ENCODE measurements around the gene CAMTA1.

Gene CAMTA1

DNA sequence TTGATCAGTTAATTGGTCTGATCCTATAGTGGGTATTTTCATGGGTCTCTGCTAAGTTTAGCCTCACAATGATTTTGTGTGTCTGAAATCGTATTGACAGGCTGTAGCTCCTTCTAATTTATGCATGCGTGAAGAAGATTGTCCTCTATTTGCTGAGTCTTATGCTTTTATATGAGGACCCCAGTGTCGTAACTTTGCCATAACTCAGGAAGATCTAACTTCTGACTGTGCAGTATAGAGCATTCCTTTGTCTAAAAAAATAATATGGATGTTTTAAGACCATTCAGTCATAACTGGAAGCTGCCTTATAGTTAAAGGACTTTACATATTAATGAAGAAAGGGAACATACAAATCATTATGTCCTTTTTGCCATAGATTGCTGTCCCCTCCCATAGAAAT, 73.3 kb downstream of the CAMTA1 start:
- H3K27ac ChIP-seq (ENCODE audit: low read depth, low read length) = no peak overlapping the region
- H3K4me3 ChIP-seq (ENCODE audit: low read length) = no peak overlapping the region
- H3K27me3 ChIP-seq (ENCODE audit: insufficient read depth, low read length) = no peaks in the 10 kb centered on the region
- peaks cover 15% of the 10 kb centered on the region for H3K36me3 ChIP-seq (ENCODE audit: insufficient read depth, low read length)
- no peak overlapping the region for H3K9ac ChIP-seq (ENCODE audit: low read depth, low read length)
- 96% methylated on average over 3 of the region's 3 CpGs for WGBS
- H3K9me3 ChIP-seq (ENCODE audit: insufficient read depth, low read depth, low read length) = 0 out of 2 replicates have a peak, but pooled peaks cover 6% of the 10 kb centered on the region
- H3K4me1 ChIP-seq (ENCODE audit: insufficient read depth, low read length) = peaks cover 14% of the 10 kb centered on the region

- peak overlapping the region; percentile 57 for H3K27ac ChIP-seq (ENCODE audit: low read depth, low read length)
Observed at GRCh38 chr1:6859415-6860343, 74.4 kb downstream of the CAMTA1 start.

GRCh38 chr1:6860401-6860800, 75.1 kb downstream of the CAMTA1 start:
- H3K27ac ChIP-seq (ENCODE audit: low read depth, low read length) = peak overlapping the region; percentile 57; the same call in 1 of the 2 replicates
- H3K27me3 ChIP-seq (ENCODE audit: insufficient read depth, low read length) = no peaks in the 10 kb centered on the region
- H3K9me3 ChIP-seq (ENCODE audit: insufficient read depth, low read depth, low read length) = no peaks in the 10 kb centered on the region
- H3K9ac ChIP-seq (ENCODE audit: low read depth, low read length) = no peak overlapping the region
- H3K4me3 ChIP-seq (ENCODE audit: low read length) = no peak overlapping the region
- WGBS = 94% methylated on average over 6 of the region's 6 CpGs
- peaks cover 2% of the 10 kb centered on the region for H3K36me3 ChIP-seq (ENCODE audit: insufficient read depth, low read length)
- H3K4me1 ChIP-seq (ENCODE audit: insufficient read depth, low read length) = peaks cover 17% of the 10 kb centered on the region

More at GRCh38 chr1:6859415-6860343, 74.4 kb downstream of the CAMTA1 start:
- H3K9me3 ChIP-seq (ENCODE audit: insufficient read depth, low read depth, low read length) = 0 out of 2 replicates have a peak, but pooled peaks cover 2% of the 10 kb centered on the region
- no peaks in the 10 kb centered on the region for H3K27me3 ChIP-seq (ENCODE audit: insufficient read depth, low read length)
- H3K4me1 ChIP-seq (ENCODE audit: insufficient read depth, low read length) = peaks cover 14% of the 10 kb centered on the region
- H3K36me3 ChIP-seq (ENCODE audit: insufficient read depth, low read length) = peaks cover 5% of the 10 kb centered on the region
- WGBS = 69% methylated on average over 6 of the region's 7 CpGs
- H3K4me3 ChIP-seq (ENCODE audit: low read length) = no peak overlapping the region
- H3K9ac ChIP-seq (ENCODE audit: low read depth, low read length) = no peak overlapping the region; the same call in 1 of the 2 replicates

DNA sequence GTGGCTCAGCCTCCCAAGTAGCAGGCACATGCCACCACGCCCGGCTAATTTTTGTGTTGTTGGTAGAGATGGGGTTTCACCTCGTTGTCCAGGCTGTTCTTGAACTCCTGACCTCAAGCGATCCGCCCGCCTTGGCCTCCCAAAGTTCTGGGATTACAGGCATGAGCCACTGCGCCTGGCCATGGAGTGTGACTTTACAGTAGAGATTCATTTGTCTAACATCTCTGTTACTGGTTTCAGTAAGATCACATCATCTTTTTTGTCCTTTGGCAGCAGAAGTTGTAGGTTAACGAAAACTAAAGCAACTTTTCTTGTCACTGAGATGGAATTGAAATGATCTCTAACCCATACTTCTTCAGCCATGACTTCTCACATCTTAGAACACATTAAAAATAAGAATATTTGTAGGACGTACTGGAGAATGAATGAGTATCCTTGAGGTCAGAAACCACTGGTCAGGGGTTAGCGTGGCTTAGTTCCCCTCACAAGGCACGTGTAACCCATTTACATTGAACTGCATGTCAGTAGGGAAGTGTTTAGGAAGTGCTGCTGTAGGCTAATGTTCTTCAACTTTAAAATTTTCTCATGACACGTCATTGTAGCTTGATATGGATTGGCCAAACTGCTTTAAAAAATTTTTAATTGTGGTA, 75.9 kb downstream of the CAMTA1 start:
- Histone ChIP-seq H3K4me1 (ENCODE audit: insufficient read depth, low read length) (peaks cover 25% of the 10 kb centered on the region), H3K4me3 (ENCODE audit: low read length) (no peak overlapping the region), H3K9ac (ENCODE audit: low read depth, low read length) (no peak overlapping the region), H3K9me3 (ENCODE audit: insufficient read depth, low read depth, low read length) (no peaks in the 10 kb centered on the region), H3K27me3 (ENCODE audit: insufficient read depth, low read length) (no peaks in the 10 kb centered on the region), H3K27ac (ENCODE audit: low read depth, low read length) (no peak overlapping the region), H3K36me3 (ENCODE audit: insufficient read depth, low read length) (no peaks in the 10 kb centered on the region; the same call in 1 of the 2 replicates)
- 95% methylated on average over 11 of the region's 12 CpGs for WGBS

DNA sequence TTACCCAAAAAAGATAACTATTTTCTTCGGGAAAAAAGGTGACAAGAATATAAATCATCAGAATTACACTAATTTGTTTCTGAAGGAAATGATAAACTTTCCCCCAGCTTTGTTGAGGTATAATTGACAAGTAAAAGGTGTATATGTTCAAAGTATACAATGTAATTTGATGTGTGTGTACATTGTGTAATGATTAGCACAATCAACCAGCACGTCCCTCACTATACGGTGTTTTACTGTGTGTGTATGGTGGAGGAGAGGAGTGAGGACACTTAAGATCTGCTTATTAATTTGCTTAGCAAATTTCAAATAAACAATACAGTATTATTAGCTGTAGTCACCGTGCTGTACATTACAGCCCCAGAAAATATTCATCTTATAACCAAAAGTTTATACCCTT, 77.7 kb downstream of the CAMTA1 start:
- Histone ChIP-seq H3K4me3 (ENCODE audit: low read length) (no peak overlapping the region), H3K36me3 (ENCODE audit: insufficient read depth, low read length) (no peaks in the 10 kb centered on the region), H3K27me3 (ENCODE audit: insufficient read depth, low read length) (no peaks in the 10 kb centered on the region), H3K4me1 (ENCODE audit: insufficient read depth, low read length) (peaks cover 42% of the 10 kb centered on the region), H3K9me3 (ENCODE audit: insufficient read depth, low read depth, low read length) (no peaks in the 10 kb centered on the region), H3K9ac (ENCODE audit: low read depth, low read length) (no peak overlapping the region), H3K27ac (ENCODE audit: low read depth, low read length) (no peak overlapping the region)
- WGBS = 93% methylated on average over 3 of the region's 4 CpGs

- H3K4me3 ChIP-seq (ENCODE audit: low read length) = no peak overlapping the region
- H3K4me1 ChIP-seq (ENCODE audit: insufficient read depth, low read length) = peaks cover 52% of the 10 kb centered on the region
- H3K9me3 ChIP-seq (ENCODE audit: insufficient read depth, low read depth, low read length) = no peaks in the 10 kb centered on the region
- no peak overlapping the region for H3K9ac ChIP-seq (ENCODE audit: low read depth, low read length)
- no peaks in the 10 kb centered on the region for H3K27me3 ChIP-seq (ENCODE audit: insufficient read depth, low read length)
- H3K27ac ChIP-seq (ENCODE audit: low read depth, low read length) = no peak overlapping the region
- 93% methylated on average over 5 of the region's 5 CpGs for WGBS
- no peaks in the 10 kb centered on the region for H3K36me3 ChIP-seq (ENCODE audit: insufficient read depth, low read length)
Observed at GRCh38 chr1:6864166-6864565, 78.9 kb downstream of the CAMTA1 start.

GRCh38 chr1:6866825-6867224, 81.6 kb downstream of the CAMTA1 start:
- Histone ChIP-seq H3K9me3 (ENCODE audit: insufficient read depth, low read depth, low read length) (no peaks in the 10 kb centered on the region), H3K4me1 (ENCODE audit: insufficient read depth, low read length) (peaks cover 56% of the 10 kb centered on the region), H3K27me3 (ENCODE audit: insufficient read depth, low read length) (no peaks in the 10 kb centered on the region), H3K36me3 (ENCODE audit: insufficient read depth, low read length) (no peaks in the 10 kb centered on the region), H3K9ac (ENCODE audit: low read depth, low read length) (peak overlapping the region; percentile 45), H3K27ac (ENCODE audit: low read depth, low read length) (0 out of 2 replicates have a peak overlapping the region, but pooled peaks have one; percentile 1), H3K4me3 (ENCODE audit: low read length) (no peak overlapping the region)
- WGBS = 55% methylated on average over 6 of the region's 7 CpGs

GRCh38 chr1:6867321-6867720, 82.1 kb downstream of the CAMTA1 start:
- 62% methylated on average over 4 of the region's 5 CpGs for WGBS
- Histone ChIP-seq H3K36me3 (ENCODE audit: insufficient read depth, low read length) (no peaks in the 10 kb centered on the region), H3K4me3 (ENCODE audit: low read length) (no peak overlapping the region), H3K27ac (ENCODE audit: low read depth, low read length) (0 out of 2 replicates have a peak overlapping the region, but pooled peaks have one; percentile 1), H3K9me3 (ENCODE audit: insufficient read depth, low read depth, low read length) (no peaks in the 10 kb centered on the region), H3K27me3 (ENCODE audit: insufficient read depth, low read length) (no peaks in the 10 kb centered on the region), H3K4me1 (ENCODE audit: insufficient read depth, low read length) (peaks cover 56% of the 10 kb centered on the region), H3K9ac (ENCODE audit: low read depth, low read length) (0 out of 2 replicates have a peak overlapping the region, but pooled peaks have one; percentile 45)

DNA sequence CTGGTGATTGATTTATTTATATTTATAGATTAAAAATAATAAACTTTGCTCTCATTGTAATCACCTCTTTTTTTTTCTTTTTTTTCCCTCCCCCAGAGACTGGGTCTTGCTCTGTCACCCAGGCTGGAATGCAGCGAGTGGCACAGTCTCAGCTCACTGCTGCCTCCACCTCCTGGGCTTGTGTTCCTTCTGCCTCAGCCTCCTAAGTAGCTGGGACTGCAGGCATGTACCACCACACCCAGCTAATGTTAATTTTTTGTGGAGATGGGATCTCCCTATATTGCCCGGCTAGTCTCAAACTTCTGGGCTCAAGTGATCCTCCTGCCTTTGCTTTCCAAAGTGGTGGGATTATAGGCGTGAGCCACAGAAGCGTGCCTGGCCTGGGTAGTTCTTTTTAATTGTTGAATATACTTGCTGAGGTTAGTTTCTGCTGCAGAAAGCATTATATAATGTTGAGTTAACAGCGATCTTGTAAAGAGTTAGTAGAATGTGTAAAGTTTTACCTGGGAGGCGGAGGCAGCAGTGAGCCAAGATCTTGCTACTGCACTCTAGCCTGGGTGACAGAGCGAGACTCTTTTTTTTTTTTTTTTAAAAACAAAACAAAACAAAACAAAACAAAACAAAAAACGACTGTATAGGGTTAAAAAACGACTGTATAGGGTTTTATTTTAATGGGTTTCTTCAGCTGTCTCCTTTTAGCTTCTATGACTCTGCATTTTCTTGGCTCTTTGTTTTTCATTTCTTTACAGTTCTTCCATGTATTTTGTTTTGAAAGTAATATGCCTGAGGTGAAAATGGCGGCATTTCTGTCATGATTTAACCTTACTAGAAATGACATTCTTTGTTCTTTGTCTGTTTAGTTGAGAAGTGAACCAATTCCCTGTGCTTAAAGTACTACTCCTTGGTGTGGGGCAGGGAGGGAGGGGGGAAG, 82.7 kb downstream of the CAMTA1 start:
- Histone ChIP-seq H3K9ac (ENCODE audit: low read depth, low read length) (no peak overlapping the region), H3K36me3 (ENCODE audit: insufficient read depth, low read length) (no peaks in the 10 kb centered on the region), H3K27ac (ENCODE audit: low read depth, low read length) (no peak overlapping the region), H3K4me3 (ENCODE audit: low read length) (no peak overlapping the region), H3K9me3 (ENCODE audit: insufficient read depth, low read depth, low read length) (no peaks in the 10 kb centered on the region), H3K27me3 (ENCODE audit: insufficient read depth, low read length) (no peaks in the 10 kb centered on the region), H3K4me1 (ENCODE audit: insufficient read depth, low read length) (peaks cover 58% of the 10 kb centered on the region)
- WGBS = 83% methylated on average over 7 of the region's 10 CpGs

DNA sequence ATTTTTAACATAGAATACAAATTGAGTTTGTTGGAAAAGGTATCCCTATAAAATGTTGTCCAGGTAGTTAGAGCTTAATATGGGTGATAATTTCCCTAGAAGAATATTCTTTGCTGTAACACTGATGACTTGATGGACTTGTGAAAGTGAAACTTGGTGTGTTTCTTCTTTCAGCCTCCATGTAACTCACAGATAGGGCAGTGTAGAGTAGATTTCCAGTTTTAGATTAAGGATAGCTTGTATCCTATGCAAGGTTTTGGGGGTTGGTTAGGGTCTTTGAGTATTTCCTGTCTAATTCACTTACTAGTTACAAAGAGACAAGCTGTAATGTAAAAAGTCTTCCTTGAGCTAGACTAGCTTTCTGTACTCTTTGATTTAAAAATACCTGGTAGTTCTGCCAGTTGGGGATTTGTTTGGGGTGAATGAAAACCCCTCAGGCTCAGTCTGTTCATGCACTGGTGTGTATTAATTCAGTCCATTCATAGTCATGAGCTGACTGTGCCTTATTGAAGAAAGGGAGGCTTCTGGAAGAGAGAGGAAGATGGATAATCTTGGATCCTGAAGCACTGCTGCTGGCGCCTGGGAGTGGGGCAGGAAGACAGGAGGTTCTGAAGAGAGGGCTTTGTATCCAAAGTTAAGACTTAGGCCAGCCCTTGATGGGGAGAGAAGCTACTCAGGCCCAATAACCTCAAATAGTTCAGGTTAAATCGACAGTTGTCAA, 83.6 kb downstream of the CAMTA1 start:
- Histone ChIP-seq H3K36me3 (ENCODE audit: insufficient read depth, low read length) (peaks cover 1% of the 10 kb centered on the region; the same call in 1 of the 2 replicates), H3K9me3 (ENCODE audit: insufficient read depth, low read depth, low read length) (no peaks in the 10 kb centered on the region), H3K9ac (ENCODE audit: low read depth, low read length) (no peak overlapping the region), H3K27me3 (ENCODE audit: insufficient read depth, low read length) (no peaks in the 10 kb centered on the region), H3K27ac (ENCODE audit: low read depth, low read length) (peak overlapping the region; percentile 9; the same call in 1 of the 2 replicates), H3K4me3 (ENCODE audit: low read length) (no peak overlapping the region), H3K4me1 (ENCODE audit: insufficient read depth, low read length) (peaks cover 60% of the 10 kb centered on the region)
- 93% methylated on average over 2 of the region's 2 CpGs for WGBS
